CD14-positive monocyte (primary cell): ENCODE results near the gene CFAP92. TPM values are rescaled to one million over a fixed set of nuclear protein-coding genes. Genes with fewer than 3 reads are reported as not detected.

Experiments
- DNase-seq, 3 donors: peaks; one replicate each; pipeline ENCODE4 v3.0.0-alpha.2; 2011 to 2022
- H2AFZ ChIP-seq: 2 replicates; pipeline ENCODE4 v1.6.0; 2012; ENCODE audit warnings: mild to moderate bottlenecking, low read depth, low read length, inconsistent platforms; ENCODE audit not compliant: insufficient read depth, poor library complexity, severe bottlenecking
- H3K27ac ChIP-seq, 2 donors: 1 replicate in 1 of 2; 2 replicates in 1 of 2; pipeline ENCODE4 v1.5.1; 2012 to 2013; ENCODE audit warnings: low read length in 2 of 2, control low read depth in 1 of 2, inconsistent platforms in 1 of 2, low read depth in 1 of 2, mild to moderate bottlenecking in 1 of 2
- H3K27me3 ChIP-seq, 2 donors: one replicate each; pipeline versions ENCODE4 v1.6.0 to v1.6.1; 2011 to 2013; ENCODE audit warnings: low read length in 2 of 2; ENCODE audit not compliant: control insufficient read depth in 2 of 2, insufficient read depth in 2 of 2
- H3K36me3 ChIP-seq, 2 donors: replicated peaks in 1 of 2; 1 replicate in 1 of 2; 2 replicates in 1 of 2; pipeline versions ENCODE4 v1.5.1 to v1.6.1; 2012 to 2013; ENCODE audit warnings: low read length in 2 of 2, control low read depth in 1 of 2, inconsistent platforms in 1 of 2, mild to moderate bottlenecking in 1 of 2; ENCODE audit not compliant: insufficient read depth in 2 of 2, control insufficient read depth in 1 of 2
- H3K4me1 ChIP-seq, 2 donors: 1 replicate in 1 of 2; 2 replicates in 1 of 2; pipeline versions ENCODE4 v1.5.1 to v1.6.1; 2012 to 2013; ENCODE audit warnings: low read length in 2 of 2, control low read depth in 1 of 2, inconsistent platforms in 1 of 2, mild to moderate bottlenecking in 1 of 2, moderate library complexity in 1 of 2; ENCODE audit not compliant: insufficient read depth in 2 of 2, control insufficient read depth in 1 of 2
- H3K4me2 ChIP-seq: replicated peaks from 2 replicates; pipeline ENCODE3; 2012; ENCODE audit warnings: low read length, moderate library complexity, mild to moderate bottlenecking; ENCODE audit not compliant: poor library complexity, severe bottlenecking; ENCODE audit errors: extremely low read depth
- H3K4me3 ChIP-seq, 3 experiments: fragments of 200-600 bp in 1 of 3; sonication (generic) in 1 of 3; replicated peaks in 1 of 3; 1 replicate in 2 of 3; 2 replicates in 1 of 3; pipeline ENCODE4 v1.5.1; 2011 to 2013; ENCODE audit warnings: low read length in 3 of 3, mild to moderate bottlenecking in 3 of 3, control low read depth in 2 of 3, low read depth in 2 of 3, inconsistent platforms in 1 of 3, moderate library complexity in 1 of 3
- H3K79me2 ChIP-seq: 2 replicates; pipeline ENCODE4 v1.6.0; 2012; ENCODE audit warnings: mild to moderate bottlenecking, control low read depth, inconsistent platforms, low read length, moderate library complexity; ENCODE audit not compliant: insufficient read depth
- H3K9ac ChIP-seq: 2 replicates; pipeline ENCODE4 v1.6.0; 2017; ENCODE audit warnings: low read length, mild to moderate bottlenecking; ENCODE audit not compliant: insufficient read depth, poor library complexity, severe bottlenecking
- H3K9me3 ChIP-seq, 2 donors: replicated peaks in 1 of 2; 1 replicate in 1 of 2; 2 replicates in 1 of 2; pipeline versions ENCODE4 v1.5.1 to v1.6.1; 2012 to 2013; ENCODE audit warnings: low read length in 2 of 2, control low read depth in 1 of 2; ENCODE audit not compliant: control insufficient read depth in 1 of 2, insufficient read depth in 1 of 2
- H4K20me1 ChIP-seq: 2 replicates; pipeline ENCODE4 v1.6.0; 2012; ENCODE audit warnings: mild to moderate bottlenecking, low read length, control low read depth, moderate library complexity; ENCODE audit not compliant: insufficient read depth
- H3K27ac Mint-ChIP-seq, 7 donors: one replicate each; pipeline ENCODE4 v1.8.0; 2020; ENCODE audit warnings: mild to moderate bottlenecking in 7 of 7, mixed read lengths in 7 of 7, moderate library complexity in 6 of 7, inconsistent platforms in 2 of 7
- H3K27me3 Mint-ChIP-seq, 3 donors: one replicate each; pipeline ENCODE4 v1.8.0; 2021 to 2022; ENCODE audit warnings: low read depth in 3 of 3, mild to moderate bottlenecking in 3 of 3, mixed read lengths in 3 of 3, moderate library complexity in 3 of 3, inconsistent platforms in 1 of 3
- H3K36me3 Mint-ChIP-seq, 2 donors: one replicate each; pipeline ENCODE4 v1.8.0; 2020; ENCODE audit warnings: mixed read lengths in 2 of 2, inconsistent platforms in 1 of 2, mild to moderate bottlenecking in 1 of 2
- H3K4me1 Mint-ChIP-seq: one replicate; pipeline ENCODE4 v1.8.0; 2020; ENCODE audit warnings: mild to moderate bottlenecking, mixed read lengths
- H3K4me3 Mint-ChIP-seq, 2 donors: one replicate each; pipeline ENCODE4 v1.8.0; 2020; ENCODE audit warnings: mild to moderate bottlenecking in 2 of 2, mixed read lengths in 2 of 2, moderate library complexity in 1 of 2
- H3K9me3 Mint-ChIP-seq, 7 donors: one replicate each; pipeline ENCODE4 v1.8.0; 2020 to 2022; ENCODE audit warnings: mixed read lengths in 7 of 7, mild to moderate bottlenecking in 6 of 7, moderate library complexity in 6 of 7, inconsistent platforms in 2 of 7
- WGBS: methylation state at CpG from one replicate; pipeline ENCODE4 v1.1.5; 2013; ENCODE audit warnings: missing lambda C conversion rate; ENCODE audit not compliant: insufficient coverage; 5-methylcytosine and 5-hydroxymethylcytosine counted together
- intact Hi-C, 2 donors: fragments of 100-400 bp; cut with micrococcal nuclease; formaldehyde crosslinking; loops; one replicate each; pipeline versions ENCODE4 v1.15.0 to v1.15.1; 2023
- polyA plus RNA-seq, 3 donors: library from polyadenylated mRNA; depleted of rRNA in 1 of 3; unstranded in 2 of 3; stranded (reverse) in 1 of 3; fragments of 300-500 nt in 2 of 3; fragments of >200 nt in 1 of 3; fragmentation: Illumina TruSeq in 2 of 3; gene quantifications; 1 replicate in 2 of 3; 2 replicates in 1 of 3; pipeline ENCODE4 v1.2.3, GENCODE V29; 2012 to 2021
- TF ChIP-seq, protein P1 (sequence below): fragments of 200-600 bp; IDR thresholded peaks from one replicate; pipeline ENCODE4 v1.8.0; 2022; ENCODE audit warnings: antibody characterized with exemption, mild to moderate bottlenecking

The CFAP92 gene
- polyA plus RNA-seq, 3 donors: 0.12 to 0.50 (median 0.19) TPM

DNA sequence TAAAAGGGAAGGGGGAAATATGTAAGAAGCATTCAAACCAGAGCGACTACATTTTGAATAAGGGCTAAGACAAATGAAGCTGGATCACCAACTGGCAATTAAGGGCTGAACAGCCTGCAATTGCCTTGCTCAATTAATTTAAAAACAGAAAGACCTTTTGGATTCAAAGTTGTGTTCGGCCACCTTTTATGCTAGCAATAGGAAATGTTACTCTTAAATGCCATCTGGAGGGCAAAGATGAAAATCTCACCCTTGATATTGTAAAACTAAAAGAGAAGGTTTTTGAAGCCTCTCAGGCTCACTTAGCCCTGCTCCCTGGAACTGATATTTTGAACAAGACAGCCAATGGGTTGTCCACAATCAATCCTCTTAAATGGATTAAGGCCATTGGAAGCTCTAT lies 70.3 kb downstream of the CFAP92 start:
- 33% methylated on average over 1 of the region's 2 CpGs for WGBS
- no peak overlapping the region for H3K27ac Mint-ChIP-seq
- H3K9me3 Mint-ChIP-seq: peaks cover 29 to 65% (median 56%) of the 10 kb centered on the region in 7 donors

DNA sequence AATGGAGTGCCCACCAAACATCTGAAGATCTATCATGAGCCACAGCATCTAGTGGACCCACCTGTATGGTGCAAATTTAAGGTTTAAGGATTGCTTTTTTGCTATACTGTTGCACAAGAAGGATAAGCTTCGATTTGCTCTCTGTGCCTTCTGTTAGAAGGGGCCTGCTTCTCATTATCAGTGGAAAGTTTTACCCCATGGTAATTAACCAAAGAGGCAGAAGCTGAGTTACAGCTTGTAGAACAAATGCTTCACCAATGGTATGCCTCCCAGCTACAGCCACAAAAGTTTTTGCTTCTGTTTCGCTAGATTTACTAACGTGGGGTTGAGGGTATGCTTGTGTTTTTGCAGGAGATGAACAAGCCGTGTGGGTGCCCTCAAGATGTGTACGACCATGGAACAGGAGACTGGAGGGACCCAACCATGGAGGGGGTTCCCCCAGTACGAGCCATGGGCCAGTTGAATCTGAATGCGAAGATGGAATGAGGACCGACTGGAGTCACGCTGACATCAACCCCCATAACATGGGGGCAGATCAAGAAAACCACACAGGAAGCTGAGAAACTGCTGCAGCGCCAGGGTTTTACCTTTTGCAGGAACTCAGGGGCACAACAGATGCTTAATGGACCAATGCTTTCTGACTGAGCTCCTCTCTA lies 70.9 kb downstream of the CFAP92 start:
- no peak overlapping the region for H3K4me3 ChIP-seq
- Mint-ChIP-seq H3K4me1 (peaks cover 11% of the 10 kb centered on the region), H3K27ac (peak overlapping the region in 1 of 7 donors; percentile 72), H3K4me3 (peak overlapping the region; percentile 35 to 44), H3K36me3 (peaks cover 15 to 26% of the 10 kb centered on the region in 2 donors), H3K9me3 (peaks cover 27 to 63% (median 56%) of the 10 kb centered on the region in 7 donors), H3K27me3 (peaks cover 6 to 18% (median 11%) of the 10 kb centered on the region in 3 donors)
- DNase-seq: no peak
- no peaks in the 10 kb centered on the region for H3K27me3 ChIP-seq
- H3K4me1 ChIP-seq: peaks cover 3 to 11% of the 10 kb centered on the region in 2 donors
- peaks cover 0 to 4% of the 10 kb centered on the region in 2 donors for H3K36me3 ChIP-seq
- 20% methylated on average over 10 of the region's 10 CpGs for WGBS
- intact Hi-C loops: no loop called here
- H4K20me1 ChIP-seq: no peaks in the 10 kb centered on the region
- no peak overlapping the region for H2AFZ ChIP-seq
- no peak overlapping the region for H3K27ac ChIP-seq
- no peaks in the 10 kb centered on the region for H3K79me2 ChIP-seq
- no peak overlapping the region for H3K4me2 ChIP-seq
- TF ChIP-seq, protein P1, sequence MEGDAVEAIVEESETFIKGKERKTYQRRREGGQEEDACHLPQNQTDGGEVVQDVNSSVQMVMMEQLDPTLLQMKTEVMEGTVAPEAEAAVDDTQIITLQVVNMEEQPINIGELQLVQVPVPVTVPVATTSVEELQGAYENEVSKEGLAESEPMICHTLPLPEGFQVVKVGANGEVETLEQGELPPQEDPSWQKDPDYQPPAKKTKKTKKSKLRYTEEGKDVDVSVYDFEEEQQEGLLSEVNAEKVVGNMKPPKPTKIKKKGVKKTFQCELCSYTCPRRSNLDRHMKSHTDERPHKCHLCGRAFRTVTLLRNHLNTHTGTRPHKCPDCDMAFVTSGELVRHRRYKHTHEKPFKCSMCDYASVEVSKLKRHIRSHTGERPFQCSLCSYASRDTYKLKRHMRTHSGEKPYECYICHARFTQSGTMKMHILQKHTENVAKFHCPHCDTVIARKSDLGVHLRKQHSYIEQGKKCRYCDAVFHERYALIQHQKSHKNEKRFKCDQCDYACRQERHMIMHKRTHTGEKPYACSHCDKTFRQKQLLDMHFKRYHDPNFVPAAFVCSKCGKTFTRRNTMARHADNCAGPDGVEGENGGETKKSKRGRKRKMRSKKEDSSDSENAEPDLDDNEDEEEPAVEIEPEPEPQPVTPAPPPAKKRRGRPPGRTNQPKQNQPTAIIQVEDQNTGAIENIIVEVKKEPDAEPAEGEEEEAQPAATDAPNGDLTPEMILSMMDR: no peak
- peaks cover 17 to 39% of the 10 kb centered on the region in 2 donors for H3K9me3 ChIP-seq
- H3K9ac ChIP-seq: no peak overlapping the region

More for the DNA sequence above, 70.3 kb downstream of the CFAP92 start:
- intact Hi-C loops: no loop called here
- TF ChIP-seq, protein P1: no peak
- Histone ChIP-seq H3K9me3 (peaks cover 17 to 39% of the 10 kb centered on the region in 2 donors), H3K4me3 (no peak overlapping the region), H2AFZ (no peak overlapping the region), H3K79me2 (no peaks in the 10 kb centered on the region), H3K36me3 (no peaks in the 10 kb centered on the region), H3K4me2 (no peak overlapping the region), H3K27me3 (no peaks in the 10 kb centered on the region), H3K4me1 (peaks cover 3 to 11% of the 10 kb centered on the region in 2 donors), H3K27ac (no peak overlapping the region), H4K20me1 (no peaks in the 10 kb centered on the region), H3K9ac (no peak overlapping the region)
- peaks cover 6 to 19% (median 11%) of the 10 kb centered on the region in 3 donors for H3K27me3 Mint-ChIP-seq
- H3K4me1 Mint-ChIP-seq: peaks cover 11% of the 10 kb centered on the region
- peak overlapping the region in 1 of 2 donors; percentile 3 for H3K4me3 Mint-ChIP-seq
- DNase-seq: no peak
- H3K36me3 Mint-ChIP-seq: peaks cover 10 to 20% of the 10 kb centered on the region in 2 donors
